ENCODE measurements around the gene TSC22D4. TPM values are rescaled to one million over a fixed set of nuclear protein-coding genes. Genes with fewer than 3 reads are reported as not detected.
"Not testable (repeated sequence)": the region's sequence is repeated elsewhere in the genome, so short reads cannot be mapped to it uniquely, and the experiment has no call there.

The TSC22D4 gene
- total RNA-seq, 4 donors from 2014 or later = 29.2 to 65.0 (median 33.7) TPM

DNA sequence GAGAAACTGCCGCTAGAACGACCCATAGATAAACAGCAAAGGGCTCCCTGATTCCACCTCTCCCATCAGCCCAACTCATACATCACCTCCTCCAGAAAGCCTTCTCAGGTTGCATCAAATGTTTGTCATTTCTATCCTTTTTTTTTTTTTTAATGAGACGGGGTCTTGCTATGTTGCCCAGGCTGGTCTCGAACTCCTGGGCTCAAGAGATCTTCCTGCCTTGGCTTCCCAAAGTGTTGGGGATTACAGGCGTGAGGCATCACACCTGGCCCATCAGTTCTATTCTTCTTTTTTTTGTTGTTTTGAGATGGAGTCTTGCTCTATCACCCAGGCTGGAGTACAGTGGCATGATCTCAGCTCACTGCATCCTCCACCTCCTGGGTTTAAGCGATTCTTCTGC is 22.0 kb downstream of the TSC22D4 start:
- H3K4me1 ChIP-seq = peaks cover 0 to 6% (median 0%) of the 10 kb centered on the region in 3 donors
- intact Hi-C loops (cut with DNase I) = no loop called here
- WGBS, 2 donors = 95 to 100% methylated on average over 6 of the region's 6 CpGs

GRCh38 chr7:100456562-100456961 is 22.5 kb downstream of the TSC22D4 start:
- Histone ChIP-seq H3K4me1 (peaks cover 0 to 6% (median 0%) of the 10 kb centered on the region in 3 donors), H3K36me3 (peaks cover 0 to 11% (median 0%) of the 10 kb centered on the region in 3 donors), H3K4me3 (no peak overlapping the region), H3K27ac (no peak overlapping the region), H3K27me3 (no peaks in the 10 kb centered on the region), H3K9me3 (no peaks in the 10 kb centered on the region)
- intact Hi-C loops (cut with DNase I) = no loop called here
- TF ChIP-seq POLR2A (IDR thresholded peaks at IDR 0.05) = no peak
- TF ChIP-seq, protein P1, sequence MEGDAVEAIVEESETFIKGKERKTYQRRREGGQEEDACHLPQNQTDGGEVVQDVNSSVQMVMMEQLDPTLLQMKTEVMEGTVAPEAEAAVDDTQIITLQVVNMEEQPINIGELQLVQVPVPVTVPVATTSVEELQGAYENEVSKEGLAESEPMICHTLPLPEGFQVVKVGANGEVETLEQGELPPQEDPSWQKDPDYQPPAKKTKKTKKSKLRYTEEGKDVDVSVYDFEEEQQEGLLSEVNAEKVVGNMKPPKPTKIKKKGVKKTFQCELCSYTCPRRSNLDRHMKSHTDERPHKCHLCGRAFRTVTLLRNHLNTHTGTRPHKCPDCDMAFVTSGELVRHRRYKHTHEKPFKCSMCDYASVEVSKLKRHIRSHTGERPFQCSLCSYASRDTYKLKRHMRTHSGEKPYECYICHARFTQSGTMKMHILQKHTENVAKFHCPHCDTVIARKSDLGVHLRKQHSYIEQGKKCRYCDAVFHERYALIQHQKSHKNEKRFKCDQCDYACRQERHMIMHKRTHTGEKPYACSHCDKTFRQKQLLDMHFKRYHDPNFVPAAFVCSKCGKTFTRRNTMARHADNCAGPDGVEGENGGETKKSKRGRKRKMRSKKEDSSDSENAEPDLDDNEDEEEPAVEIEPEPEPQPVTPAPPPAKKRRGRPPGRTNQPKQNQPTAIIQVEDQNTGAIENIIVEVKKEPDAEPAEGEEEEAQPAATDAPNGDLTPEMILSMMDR (IDR thresholded peaks at IDR 0.05) = no peak
- WGBS, 2 donors = 85% methylated on average over 9 to 10 of the region's 14 CpGs
- no peak for DNase-seq

More for the DNA sequence above, 22.0 kb downstream of the TSC22D4 start:
- Histone ChIP-seq H3K4me3 (no peak overlapping the region), H3K36me3 (peaks cover 0 to 12% (median 0%) of the 10 kb centered on the region in 3 donors), H3K27ac (no peak overlapping the region), H3K27me3 (no peaks in the 10 kb centered on the region), H3K9me3 (no peaks in the 10 kb centered on the region)
- no peak for DNase-seq
- no peak for TF ChIP-seq POLR2A (IDR thresholded peaks at IDR 0.05)
- TF ChIP-seq, protein P1 (IDR thresholded peaks at IDR 0.05) = no peak

GRCh38 chr7:100455206-100455605 is 23.8 kb downstream of the TSC22D4 start:
- intact Hi-C loops (cut with DNase I) = no loop called here
- no peaks in the 10 kb centered on the region for H3K9me3 ChIP-seq
- H3K4me3 ChIP-seq = no peak overlapping the region
- H3K4me1 ChIP-seq = peaks cover 0 to 9% (median 7%) of the 10 kb centered on the region in 3 donors
- DNase-seq = no peak
- no peaks in the 10 kb centered on the region for H3K36me3 ChIP-seq
- TF ChIP-seq POLR2A (IDR thresholded peaks at IDR 0.05) = no peak
- TF ChIP-seq, protein P1 (IDR thresholded peaks at IDR 0.05) = no peak
- H3K27ac ChIP-seq = no peak overlapping the region
- H3K27me3 ChIP-seq = no peaks in the 10 kb centered on the region
- WGBS, 2 donors = 78 to 82% methylated on average over 3 of the region's 3 CpGs

DNA sequence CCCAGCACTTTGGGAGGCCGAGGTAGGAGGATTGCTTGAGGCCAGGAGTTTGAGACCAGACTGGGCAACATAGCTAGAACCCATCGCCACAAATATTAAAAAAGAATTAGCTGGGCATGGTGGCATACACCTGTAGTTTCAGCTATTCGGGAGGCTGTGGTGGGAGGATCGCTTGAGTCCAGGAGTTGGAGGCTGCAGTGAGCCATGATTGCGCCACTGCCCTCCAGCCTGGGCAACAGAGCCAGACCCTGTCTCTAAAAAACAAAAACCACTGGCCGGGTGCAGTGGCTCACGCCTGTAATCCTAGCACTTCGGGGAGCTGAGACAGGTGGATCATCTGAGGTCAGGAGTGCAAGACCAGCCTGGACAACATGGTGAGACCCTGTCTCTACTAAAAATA is 25.2 kb downstream of the TSC22D4 start:
- H3K27me3 ChIP-seq; H3K36me3 ChIP-seq; H3K9me3 ChIP-seq; H3K4me3 ChIP-seq; intact Hi-C loops (cut with DNase I); DNase-seq; H3K27ac ChIP-seq: not testable (repeated sequence)
- peaks cover 0 to 16% (median 10%) of the 10 kb centered on the region in 3 donors for H3K4me1 ChIP-seq
- 83 to 88% methylated on average over 5 to 8 of the region's 8 CpGs for WGBS, 2 donors

- no peak for TF ChIP-seq POLR2A (IDR thresholded peaks at IDR 0.05)
- TF ChIP-seq, protein P1 (IDR thresholded peaks at IDR 0.05) = no peak
- 68 to 72% methylated on average over 3 of the region's 3 CpGs for WGBS, 2 donors
Measured at GRCh38 chr7:100452513-100452912, 26.5 kb downstream of the TSC22D4 start.

More at GRCh38 chr7:100452513-100452912, 26.5 kb downstream of the TSC22D4 start:
- Histone ChIP-seq H3K9me3 (no peaks in the 10 kb centered on the region), H3K4me3 (no peak overlapping the region), H3K36me3 (no peaks in the 10 kb centered on the region), H3K27me3 (no peaks in the 10 kb centered on the region), H3K27ac (no peak overlapping the region), H3K4me1 (peaks cover 0 to 16% (median 10%) of the 10 kb centered on the region in 3 donors)
- no peak for DNase-seq
- intact Hi-C loops (cut with DNase I) = no loop called here

Data from esophagus squamous epithelium (tissue), 5 donors.